Measurements from ENCODE around the gene PRDM4. TPM values are rescaled to one million over a fixed set of nuclear protein-coding genes. Genes with fewer than 3 reads are reported as not detected.

Gene PRDM4
- total RNA-seq, 2 donors from 2014 or later: 28.1 to 32.6 TPM

GRCh38 chr12:107684990-107685359, 76.0 kb downstream of the PRDM4 start:
- Mint-ChIP-seq H3K9me3 (no peaks in the 10 kb centered on the region), H3K27ac (peak overlapping the region; percentile 99)

DNA sequence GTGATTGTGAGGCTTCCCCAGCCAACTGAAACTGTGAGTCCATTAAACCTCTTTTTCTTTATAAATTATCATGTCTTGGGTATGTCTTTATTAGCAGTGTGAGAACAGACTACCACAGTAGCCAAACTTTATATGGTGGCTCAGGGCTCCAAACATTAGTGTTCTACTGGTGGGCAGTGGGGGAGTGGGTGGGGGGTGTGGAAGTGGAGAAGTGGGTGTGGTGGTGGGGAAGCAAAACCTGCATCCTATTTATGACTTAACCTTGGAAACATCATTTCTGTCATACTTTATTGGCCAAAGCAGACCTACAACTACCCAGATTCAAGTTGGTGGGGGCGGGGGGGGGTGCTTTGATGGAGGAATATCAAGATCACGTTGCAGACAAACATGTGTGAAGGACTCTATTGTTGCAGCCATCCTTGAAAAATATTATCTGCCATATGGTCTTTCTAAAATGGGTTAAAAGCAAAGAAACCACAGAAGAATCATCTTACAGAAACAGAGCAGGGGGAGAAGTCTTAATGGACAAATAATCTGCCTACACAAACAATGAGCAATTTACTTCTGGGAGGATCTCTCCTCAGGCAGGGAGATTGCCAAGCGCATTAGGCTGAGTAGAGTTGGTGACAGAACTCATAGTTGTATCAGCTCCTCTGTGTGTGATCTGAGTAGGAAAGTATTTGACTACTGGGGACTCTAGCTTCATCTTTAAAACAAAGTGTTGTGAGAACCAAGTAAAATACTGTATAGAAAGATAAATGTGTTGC, 76.7 kb downstream of the PRDM4 start:
- H3K27ac Mint-ChIP-seq: peak overlapping the region; percentile 99
- peaks cover 3% of the 10 kb centered on the region for H3K27me3 Mint-ChIP-seq
- H3K4me1 Mint-ChIP-seq: peaks cover 22% of the 10 kb centered on the region
- no peak for ATAC-seq (replicated peaks)
- H3K9me3 Mint-ChIP-seq: no peaks in the 10 kb centered on the region
- H3K36me3 Mint-ChIP-seq (ENCODE audit: low read depth): peaks cover 37% of the 10 kb centered on the region
- H3K4me3 Mint-ChIP-seq: peak overlapping the region; percentile 96

More at GRCh38 chr12:107684990-107685359, 76.0 kb downstream of the PRDM4 start:
- ATAC-seq (replicated peaks): peak; percentile 19
- H3K36me3 Mint-ChIP-seq (ENCODE audit: low read depth): peaks cover 45% of the 10 kb centered on the region
- peaks cover 22% of the 10 kb centered on the region for H3K4me1 Mint-ChIP-seq
- peaks cover 3% of the 10 kb centered on the region for H3K27me3 Mint-ChIP-seq
- peak overlapping the region; percentile 96 for H3K4me3 Mint-ChIP-seq

Other genes starting within 250 kb of the PRDM4 start
- gene PWP1, start 75.3 kb downstream of the PRDM4 start, total RNA-seq: 10 to 100 TPM; 40.2 to 72.3 TPM
- not detected for gene ASCL4, start 13.6 kb upstream of the PRDM4 start, total RNA-seq

Measured in activated T-helper 17 cell treated with anti-CD3 and anti-CD28 coated beads, Interleukin-2, amount 50 U/mL, for 72 hours (primary cell).